HG02798 (cell line): ENCODE results near the gene MRPL36.
A peak's percentile ranks its signal among the peaks of the same experiment; 100 is the strongest.
"Not testable (repeated sequence)": the region's sequence is repeated elsewhere in the genome, so short reads cannot be mapped to it uniquely, and the experiment has no call there.

Source experiments
- ATAC-seq: cut with Tn5 transposase; IDR thresholded peaks from one replicate; pipeline ENCODE4 v1.9.1; 2021; ENCODE audit warnings: mild to moderate bottlenecking; ENCODE audit not compliant: unreplicated experiment, poor library complexity

MRPL36 gene

DNA sequence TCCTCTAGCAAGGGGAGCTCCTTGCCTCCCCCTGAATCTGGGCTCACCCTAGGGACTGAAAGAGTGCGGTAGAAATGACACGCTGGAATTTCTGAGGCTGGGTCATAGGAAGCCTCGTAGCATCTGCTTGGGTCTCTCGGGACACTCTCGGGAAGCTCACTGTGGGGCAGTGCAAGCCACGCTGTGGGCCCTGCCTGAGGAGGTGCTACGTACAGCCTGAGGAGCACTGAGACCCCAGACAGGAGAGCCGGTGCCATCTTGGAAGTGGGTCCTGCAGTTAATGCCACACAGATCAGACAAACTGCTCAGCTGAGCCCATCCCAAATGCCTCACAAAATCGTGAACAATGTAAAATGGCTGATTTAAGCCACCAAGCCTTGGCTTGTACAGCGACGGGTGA lies 1.8 kb downstream of the MRPL36 start:
- ATAC-seq = no peak

- no peak for ATAC-seq
Measured at GRCh38 chr5:1797103-1797800, 2.4 kb downstream of the MRPL36 start.

DNA sequence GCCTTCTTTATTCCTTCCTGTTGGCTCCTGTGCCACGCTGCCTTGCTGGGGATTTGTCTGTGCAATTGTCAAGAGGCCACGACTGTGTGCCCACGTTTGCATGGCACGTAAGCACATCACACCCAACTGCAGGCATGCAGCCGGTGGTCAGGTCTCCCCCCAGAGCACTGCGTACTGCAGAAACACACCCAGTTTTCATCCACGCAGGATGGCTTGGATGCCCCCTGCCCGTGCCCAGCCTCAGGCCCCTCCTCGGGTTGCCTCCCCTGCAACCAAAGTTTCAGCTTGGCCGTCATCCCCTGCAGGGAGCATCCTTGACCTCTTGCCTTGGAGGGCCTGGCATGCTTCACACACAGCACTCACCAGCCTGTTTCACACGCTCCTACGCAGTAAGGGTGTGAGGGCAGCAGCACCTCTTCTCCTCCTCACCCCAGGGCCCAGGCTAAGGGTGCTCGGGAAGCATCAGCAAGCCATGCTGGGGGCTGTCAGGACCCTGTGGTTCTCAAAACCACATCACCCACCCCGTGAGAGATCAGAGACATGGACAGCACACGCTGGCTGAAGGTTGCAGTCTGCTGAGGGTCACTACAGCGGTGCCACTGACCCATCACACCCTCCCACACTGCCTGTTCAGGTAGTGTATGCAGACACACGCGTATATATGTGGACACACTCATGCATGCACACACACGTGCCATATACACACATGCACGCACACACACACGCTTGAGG lies 3.1 kb downstream of the MRPL36 start:
- ATAC-seq = no peak

- ATAC-seq = no peak
Measured at GRCh38 chr5:1795931-1796330, 3.7 kb downstream of the MRPL36 start.

DNA sequence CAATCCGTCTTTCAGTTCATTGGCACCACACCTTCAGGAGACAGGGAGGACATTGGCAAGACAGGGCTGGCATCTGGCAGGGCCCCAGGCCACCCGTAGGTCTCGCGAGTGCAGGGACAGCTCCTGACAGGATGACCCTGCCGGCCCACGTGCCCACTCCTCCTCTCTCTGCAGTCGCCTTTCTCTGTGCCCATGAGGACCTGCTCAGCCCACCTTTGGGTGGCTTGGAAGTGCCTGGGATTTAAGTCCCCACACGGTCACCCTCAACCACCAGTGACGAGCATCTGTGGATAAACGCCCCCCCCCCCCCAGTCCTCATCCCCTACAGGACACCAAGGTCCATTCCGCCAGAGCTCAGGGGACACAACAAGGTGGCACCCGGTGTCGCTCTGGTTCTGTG lies 4.1 kb downstream of the MRPL36 start:
- ATAC-seq = no peak

DNA sequence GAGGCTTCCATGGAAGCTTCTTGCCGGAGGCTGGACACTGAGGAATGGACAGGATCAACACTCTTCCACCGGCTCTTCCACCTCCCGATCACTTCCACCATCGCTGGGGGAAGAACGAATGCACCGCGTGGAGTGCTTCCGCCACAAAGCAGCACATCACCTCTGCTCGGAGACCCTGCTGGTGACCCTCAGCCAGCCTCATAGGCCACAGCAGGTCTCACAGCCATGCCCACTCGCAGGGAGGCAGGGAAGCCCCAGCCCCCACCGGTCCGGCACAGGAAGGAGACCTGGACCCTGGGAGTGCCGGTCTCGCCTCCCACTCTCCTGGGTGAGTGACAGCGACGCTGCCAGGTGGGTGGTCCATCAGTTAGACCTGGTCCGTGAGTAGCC lies 4.7 kb downstream of the MRPL36 start:
- ATAC-seq = no peak

DNA sequence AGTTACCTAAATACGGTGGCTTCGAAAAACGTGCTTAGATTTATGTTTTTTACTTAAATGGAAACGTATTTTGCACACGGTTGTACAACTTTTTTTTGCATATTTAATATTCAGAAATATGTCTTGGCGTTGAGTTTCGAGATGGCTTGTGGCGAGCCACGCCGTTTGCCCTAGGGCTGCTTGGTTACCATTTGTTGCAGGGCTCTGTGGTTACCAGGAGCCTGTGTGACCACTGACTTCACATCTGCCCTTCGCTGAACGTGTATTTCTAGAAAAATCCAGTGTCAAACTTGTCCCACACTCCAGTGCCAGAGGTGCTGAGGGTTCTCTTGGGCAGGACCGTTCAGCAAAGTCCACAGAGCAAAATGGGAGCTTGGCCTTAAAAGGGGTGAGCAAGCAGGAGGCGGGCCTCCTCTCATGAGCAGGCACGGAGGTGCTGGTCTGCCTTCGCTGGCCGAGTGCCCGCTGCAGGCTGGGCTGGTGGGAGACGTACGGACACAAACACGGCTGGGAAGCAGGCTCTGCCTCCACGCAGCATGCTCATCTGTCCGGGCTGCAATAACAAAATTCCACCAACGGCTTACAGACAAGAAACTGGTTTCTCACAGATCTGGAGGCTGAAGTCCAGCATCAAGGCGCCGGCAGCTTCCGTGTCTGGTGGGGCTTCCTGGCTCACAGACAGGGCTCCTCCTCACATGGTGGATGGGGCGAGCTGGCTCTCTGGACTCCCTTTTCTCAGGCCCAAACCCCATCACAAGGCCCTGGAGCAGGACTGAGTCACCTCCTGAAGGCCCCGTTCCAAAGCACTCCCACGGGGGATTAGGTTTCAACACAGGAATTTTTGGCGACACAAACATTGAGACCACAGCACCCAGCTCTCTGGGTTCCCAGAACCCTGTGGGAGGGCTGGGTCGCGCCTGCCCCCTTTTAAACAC lies 5.4 kb downstream of the MRPL36 start:
- ATAC-seq = no peak

DNA sequence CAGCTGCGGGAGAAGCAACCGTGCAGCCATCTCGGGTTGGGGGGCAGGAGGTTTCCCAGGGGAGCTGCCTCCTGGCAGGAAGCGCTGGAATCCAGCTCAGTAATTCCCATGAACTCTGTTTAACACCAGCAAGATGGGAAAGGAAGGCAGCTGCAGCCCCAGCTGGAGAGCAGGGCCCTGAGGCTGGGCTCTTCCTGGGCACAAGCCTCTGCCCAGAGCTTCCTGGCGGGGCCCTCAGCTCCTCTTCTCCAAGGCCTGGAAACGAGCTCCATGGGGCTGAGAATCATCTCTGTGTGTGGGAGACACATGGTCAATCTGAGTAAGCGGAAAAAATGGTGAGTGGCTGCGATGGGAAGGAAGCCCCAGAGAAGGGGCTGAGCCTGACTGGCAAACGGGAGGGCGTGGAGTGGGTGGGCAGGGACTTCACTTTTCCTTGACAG lies 6.3 kb downstream of the MRPL36 start:
- ATAC-seq = no peak

- peak; percentile 96 for ATAC-seq
Measured at GRCh38 chr5:1792842-1793266, 6.8 kb downstream of the MRPL36 start.

DNA sequence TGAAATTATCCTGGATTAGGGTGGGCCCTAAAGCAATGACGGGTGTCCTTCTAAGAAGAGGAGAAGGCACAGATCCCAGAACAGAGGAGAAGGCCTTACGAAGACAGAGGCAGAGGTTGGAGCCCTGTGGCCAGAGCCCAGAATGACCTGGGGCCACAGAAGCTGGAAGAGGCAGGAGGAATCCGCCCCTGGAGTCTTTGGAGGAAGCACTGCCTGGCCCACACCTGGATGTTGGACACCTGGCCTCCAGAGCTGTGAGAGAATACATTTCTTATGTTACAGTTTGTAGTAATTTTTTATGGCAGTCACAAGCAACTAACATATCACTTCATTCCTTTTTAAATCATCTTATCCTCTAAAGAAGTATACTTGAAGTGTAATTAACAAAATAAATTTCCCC lies 8.5 kb downstream of the MRPL36 start:
- no peak for ATAC-seq

DNA sequence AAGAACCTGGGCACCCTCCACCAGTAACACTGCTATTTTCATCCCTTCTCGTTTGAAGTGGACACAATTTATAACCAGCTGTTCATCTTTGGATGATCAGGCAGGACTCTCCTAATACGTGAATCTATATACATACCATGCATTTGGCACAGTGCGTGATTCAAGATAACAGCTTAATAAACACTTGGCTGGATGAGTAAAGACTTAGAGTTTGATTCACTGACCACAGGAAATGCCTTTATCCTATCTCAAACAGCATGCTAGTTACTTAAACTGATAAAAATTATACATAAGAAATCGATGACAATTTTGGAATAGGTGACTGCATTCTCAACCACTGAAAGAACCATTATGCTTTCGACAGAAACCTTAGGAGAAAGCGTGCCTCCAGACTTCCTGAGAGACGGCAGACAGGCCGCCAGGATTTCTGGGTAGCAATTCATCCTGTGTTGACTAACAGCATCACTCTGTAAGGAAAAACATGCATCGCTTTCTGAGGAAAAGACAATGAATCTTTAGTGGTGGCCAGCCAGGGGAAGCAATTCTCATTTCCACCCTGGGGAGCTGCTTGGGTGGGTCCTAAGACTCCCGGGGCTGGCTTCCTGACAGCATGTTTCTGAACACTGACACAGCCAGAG lies 9.7 kb downstream of the MRPL36 start:
- no peak for ATAC-seq

GRCh38 chr5:1789438-1789833 lies 10.2 kb downstream of the MRPL36 start:
- ATAC-seq = not testable (repeated sequence)

GRCh38 chr5:1788828-1789227 lies 10.8 kb downstream of the MRPL36 start:
- no peak for ATAC-seq

DNA sequence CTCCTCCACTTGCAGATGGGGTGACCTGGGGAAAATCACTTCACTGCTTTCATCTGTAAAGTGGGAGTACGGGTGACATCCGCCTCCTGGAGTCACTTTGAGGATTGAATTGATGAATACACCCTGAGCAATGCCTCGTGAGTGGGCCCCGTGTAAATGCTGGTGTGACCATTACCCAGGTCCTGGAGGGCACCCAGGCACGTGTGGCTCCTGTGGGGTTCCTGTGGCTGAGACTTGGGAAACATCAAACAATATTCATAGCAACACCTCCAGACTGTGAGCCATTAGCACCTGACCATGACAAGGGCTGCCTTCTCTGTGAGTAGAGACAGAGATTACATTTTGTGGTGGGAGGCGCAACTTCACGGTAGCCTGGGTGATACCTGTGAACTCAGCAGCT lies 11.4 kb downstream of the MRPL36 start:
- no peak for ATAC-seq

GRCh38 chr5:1787472-1788047 lies 12.1 kb downstream of the MRPL36 start:
- no peak for ATAC-seq

DNA sequence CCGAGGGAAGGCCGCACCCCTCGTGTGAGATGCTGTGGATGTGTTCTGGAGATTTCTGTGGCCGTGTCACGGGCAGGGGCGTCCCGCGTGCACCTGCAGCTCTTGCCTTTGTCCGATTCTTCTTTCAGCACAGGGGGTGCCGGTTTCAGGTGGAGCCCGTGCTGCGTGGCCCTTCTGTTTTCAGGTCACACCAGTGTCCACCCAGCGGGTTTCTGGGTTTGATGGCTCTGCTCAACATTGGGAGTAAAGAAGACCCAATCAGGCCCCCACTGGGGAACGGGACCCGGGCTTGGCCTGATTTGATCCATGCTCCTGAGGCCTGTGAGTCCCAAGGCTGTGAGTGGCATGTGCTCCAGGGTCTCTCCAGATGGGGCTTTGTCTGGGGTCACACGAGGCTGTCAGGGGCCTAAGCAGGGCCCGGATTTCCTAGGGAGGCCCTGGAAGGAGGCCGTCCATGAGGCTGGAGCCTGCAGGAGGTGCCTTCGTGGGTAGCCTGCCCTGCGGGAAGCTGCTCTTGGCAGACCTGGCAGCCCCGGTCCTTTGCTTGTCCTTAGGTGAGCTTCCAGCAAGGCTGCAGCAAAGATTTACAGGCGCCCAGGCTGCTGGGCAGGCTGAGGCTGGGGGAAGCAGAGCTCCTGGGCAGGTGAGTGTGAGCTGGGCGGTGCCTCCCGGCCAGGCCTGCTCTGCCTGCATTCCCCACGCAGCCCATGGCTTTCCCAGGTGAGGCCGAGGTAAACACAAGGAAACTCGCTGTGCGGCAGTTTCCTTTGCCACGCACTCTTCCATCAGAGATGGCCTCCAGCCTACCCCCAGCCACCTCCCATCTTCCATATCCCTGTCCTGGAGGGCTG lies 12.8 kb downstream of the MRPL36 start:
- no peak for ATAC-seq

DNA sequence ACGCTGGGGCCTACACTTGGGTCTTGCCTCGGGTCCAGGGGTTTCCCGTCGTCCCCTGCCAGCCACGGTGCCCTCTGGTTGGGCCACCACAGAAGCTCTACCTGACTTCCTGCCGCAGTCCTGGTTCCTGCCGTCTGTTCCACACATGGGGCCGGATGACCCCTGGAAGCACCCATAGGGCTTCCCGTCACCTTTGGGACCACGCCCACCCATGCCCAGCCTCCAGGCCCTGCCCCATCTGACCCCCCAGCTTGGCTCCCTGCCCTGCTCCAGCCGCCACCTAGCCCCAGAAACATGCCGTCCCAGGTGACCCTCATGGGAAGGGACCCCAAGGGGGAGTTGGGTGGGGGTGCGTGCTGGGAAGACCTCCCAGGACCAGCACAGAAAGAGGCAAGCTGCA lies 13.7 kb downstream of the MRPL36 start:
- ATAC-seq = no peak

GRCh38 chr5:1785062-1785461 lies 14.6 kb downstream of the MRPL36 start:
- no peak for ATAC-seq
